HG03457 (cell line): ENCODE results near the gene BCR.

Experiments used
- ATAC-seq: cut with Tn5 transposase; IDR thresholded peaks from one replicate; pipeline ENCODE4 v1.9.1; 2021; ENCODE audit warnings: moderate number of reproducible peaks; ENCODE audit not compliant: unreplicated experiment

Gene BCR

DNA sequence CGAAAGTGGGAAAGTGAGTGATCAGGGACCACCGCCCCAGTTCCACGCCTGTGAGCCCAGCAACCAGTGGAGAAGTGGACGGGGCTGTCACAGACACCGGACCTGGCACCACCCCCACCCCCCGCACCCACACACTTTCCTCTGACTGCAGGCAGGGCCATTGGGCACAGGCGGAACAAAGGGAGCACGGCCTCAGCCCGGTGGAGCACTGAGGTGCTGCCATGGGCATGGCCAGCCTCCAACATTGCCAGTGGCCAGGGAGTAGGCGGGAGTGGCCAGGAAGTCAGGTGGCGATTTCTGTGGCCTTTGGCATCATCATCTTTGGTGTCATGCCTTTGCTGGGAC, 78.5 kb downstream of the BCR start:
- ATAC-seq = no peak

GRCh38 chr22:23259916-23260644, 79.8 kb downstream of the BCR start:
- ATAC-seq = no peak

- no peak for ATAC-seq
Measured at GRCh38 chr22:23260645-23261581, 80.6 kb downstream of the BCR start.

DNA sequence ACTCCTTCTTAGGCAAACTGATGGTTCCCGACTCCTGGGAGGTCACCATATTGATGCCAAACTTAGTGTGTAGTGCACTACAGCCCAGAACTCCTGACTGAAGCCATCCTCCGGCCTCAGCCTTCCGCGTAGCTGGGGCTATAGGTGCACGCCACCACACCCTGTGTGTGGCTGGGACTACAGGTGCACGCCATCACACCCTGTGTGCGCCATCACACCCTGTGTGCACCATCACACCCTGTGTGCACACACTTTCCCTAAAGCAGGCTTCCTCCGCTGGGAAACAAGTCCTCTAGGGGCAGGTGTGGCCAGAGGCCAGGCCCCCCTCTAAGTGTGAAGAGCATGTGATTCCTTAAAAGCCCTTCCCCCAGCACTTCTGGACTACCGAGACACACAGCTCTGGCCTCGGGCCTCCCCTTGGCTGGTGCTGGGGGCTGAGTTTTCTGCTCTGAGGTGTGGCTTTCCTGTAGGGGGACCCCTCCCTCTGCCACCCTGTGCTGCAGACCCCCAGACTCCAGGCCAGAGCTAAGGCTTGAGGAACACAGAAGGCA, 81.7 kb downstream of the BCR start:
- no peak for ATAC-seq

DNA sequence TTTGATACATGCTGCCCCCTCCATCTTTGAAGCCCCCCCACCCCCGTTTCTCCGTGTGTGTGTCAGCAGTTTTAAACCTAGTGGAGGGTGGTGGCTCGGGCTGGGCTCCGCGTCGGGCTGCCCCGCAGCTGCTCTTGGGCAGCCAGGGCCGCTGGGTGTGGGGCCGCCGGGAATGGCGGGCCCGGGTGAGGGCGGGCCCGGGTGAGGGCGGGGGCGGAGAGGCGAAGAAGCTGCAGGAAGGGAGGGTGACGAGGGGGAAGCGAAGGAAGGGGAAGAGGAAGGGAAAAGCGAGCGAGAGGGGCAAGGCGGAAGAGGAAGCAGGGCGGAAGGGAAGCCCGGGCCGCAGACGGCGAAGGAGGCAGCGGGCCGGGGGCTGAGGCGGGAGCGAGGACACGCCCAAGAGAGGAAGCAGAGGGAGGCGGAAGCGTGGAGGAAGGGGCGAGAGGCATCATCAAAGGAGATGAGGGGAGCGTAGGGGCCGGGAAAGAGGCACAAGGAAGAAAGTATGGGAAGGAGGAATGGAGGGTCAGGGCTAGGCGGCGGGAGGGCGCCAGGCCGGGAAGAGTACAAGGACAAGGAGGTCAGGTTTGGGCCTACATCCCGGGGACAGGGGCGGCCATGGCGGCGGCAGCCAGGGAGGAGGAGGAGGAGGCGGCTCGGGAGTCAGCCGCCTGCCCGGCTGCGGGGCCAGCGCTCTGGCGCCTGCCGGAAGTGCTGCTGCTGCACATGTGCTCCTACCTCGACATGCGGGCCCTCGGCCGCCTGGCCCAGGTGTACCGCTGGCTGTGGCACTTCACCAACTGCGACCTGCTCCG, 82.4 kb downstream of the BCR start:
- no peak for ATAC-seq

- no peak for ATAC-seq
Measured at GRCh38 chr22:23263651-23264555, 83.6 kb downstream of the BCR start.

GRCh38 chr22:23264610-23265367, 84.5 kb downstream of the BCR start:
- ATAC-seq = no peak

DNA sequence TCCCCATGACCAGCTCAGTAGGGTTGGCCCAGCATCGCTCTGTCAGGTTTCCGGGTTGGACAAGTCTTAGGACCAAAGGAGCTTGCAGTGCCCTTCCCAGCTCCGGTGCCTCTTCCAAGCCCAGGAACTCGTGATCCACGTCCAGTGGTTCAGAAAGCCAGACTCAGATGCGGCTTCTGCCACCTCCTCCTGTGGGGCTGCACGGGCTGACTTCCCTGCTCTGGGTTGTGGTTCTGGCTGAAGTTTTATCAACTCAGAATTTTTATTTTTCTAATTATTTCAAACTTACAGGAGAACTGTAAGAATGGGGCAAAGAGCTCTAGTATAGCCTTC, 85.0 kb downstream of the BCR start:
- no peak for ATAC-seq

DNA sequence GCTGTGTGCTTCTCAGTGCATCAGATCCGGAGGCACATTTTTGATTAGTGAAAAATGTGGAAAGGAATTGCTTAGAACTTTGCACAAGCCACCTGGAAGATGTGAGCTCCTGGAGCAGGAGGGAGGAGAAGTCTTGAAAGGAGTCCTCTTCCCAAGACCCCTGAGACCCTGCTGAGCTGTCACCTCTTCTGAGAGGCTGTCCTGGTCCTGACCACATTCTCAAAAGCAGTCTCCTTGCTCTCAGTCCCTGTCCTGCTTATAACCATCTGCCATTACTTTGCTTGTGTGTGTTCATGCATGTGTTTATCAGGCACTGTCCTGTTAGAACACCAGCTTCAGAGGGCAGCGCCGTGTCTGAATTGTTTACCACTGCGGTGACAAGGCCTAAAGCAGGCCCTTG, 86.5 kb downstream of the BCR start:
- ATAC-seq = no peak

GRCh38 chr22:23267226-23268043, 87.1 kb downstream of the BCR start:
- ATAC-seq = no peak

DNA sequence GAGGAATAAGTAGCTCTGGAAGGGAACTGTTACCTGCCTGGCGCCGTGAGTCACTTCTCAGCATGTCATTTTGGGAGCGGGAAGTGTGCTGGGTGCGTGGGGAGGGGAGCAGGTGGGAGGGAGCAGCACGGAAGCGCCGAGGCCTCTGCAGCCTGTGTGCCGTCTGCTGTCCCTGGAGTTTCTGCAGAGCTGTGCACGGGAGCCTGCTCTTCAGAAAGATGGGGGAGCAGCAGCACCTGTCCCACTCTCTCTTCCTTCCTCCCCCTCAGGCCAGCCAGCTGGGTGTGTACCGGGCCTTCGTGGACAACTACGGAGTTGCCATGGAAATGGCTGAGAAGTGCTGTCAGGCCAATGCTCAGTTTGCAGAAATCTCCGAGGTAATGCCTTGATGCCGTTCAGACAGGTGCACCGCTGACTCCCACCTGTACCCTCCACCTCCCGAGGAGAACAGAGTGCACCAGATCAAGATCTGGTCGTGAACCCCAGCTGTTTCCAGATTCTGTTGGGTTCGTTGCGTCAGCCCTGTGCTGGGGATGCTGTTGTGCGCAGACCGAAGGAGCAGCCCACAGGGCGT, 87.9 kb downstream of the BCR start:
- ATAC-seq = no peak

- no peak for ATAC-seq
Measured at GRCh38 chr22:23268877-23269276, 88.6 kb downstream of the BCR start.

- ATAC-seq = no peak
Measured at GRCh38 chr22:23269441-23270211, 89.3 kb downstream of the BCR start.

- ATAC-seq = no peak
Measured at GRCh38 chr22:23270212-23270733, 90.0 kb downstream of the BCR start.

DNA sequence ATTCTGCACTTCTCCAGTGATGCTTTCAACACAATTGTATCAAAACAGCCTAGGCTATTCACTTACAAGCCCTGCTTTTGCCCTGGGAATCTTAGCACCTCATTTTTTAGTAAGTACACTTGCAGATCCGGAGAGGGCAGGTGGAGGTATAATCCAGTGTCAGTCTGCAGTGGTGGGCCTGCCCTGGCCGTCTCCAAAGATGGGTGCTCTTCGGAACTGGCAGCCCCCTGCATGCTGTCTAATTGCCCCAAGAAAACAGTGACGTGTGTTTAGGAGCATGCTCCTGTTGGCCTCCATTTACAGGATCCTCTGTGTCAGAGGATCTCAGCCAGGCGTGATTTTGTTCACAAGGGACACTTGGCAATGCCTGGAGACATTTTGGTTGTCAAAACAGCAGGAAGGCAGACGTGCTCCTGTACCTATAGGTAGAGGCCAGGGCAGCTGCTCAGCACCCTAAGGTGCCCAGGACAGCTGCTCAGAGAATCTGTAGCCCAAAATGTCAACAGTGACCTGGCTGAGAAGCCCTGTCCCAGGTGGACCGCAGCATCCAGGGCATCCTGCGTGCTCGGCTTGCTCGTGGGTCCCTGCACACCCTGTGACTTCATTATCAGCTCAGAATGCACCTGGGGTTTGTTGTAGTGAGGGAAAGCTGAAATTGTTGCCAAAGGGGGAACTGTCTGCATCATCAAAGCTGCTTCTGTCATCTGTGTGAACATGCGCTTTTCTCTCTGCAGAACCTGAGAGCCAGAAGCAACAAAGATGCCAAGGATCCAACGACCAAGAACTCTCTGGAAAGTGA, 90.7 kb downstream of the BCR start:
- no peak for ATAC-seq

DNA sequence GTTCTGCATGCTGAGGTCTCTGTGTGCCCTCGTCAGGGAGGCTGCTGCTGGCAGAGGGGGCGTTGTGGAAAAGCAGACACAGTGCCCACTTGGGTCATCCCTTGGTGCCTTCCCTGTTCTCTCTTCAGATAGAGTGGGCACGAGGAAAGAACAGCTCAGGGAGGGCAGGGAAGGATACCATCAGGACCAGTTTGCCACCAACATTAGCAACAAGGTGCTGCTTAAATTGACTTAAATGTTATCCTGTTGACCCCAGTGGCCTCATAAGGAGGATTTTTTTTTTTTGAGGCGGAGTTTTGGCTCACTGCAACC, 91.2 kb downstream of the BCR start:
- no peak for ATAC-seq

DNA sequence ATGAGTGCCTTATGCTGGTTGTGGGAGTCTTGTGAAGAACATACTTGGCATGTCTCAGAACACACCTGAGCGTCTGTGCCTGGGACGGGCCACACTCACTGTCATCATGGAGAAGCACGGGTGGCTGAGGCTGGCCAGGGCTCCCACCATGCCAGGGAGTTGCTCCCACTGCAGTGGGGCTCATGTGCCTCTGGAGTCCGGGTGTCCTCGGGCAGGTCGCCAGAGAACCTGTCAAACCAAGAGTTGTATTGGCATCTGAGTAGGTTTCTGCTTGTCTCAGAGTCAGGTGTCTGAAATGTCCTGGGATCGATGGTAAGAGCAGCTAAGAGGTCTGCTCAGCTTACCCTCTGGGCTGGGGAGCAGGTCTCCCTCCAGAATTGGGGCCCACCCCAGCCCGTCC, 92.1 kb downstream of the BCR start:
- ATAC-seq = no peak
